CD14-positive monocyte (primary cell): ENCODE data around the gene IL3RA. TPM values are rescaled to one million over a fixed set of nuclear protein-coding genes. Genes with fewer than 3 reads are reported as not detected.
"Not testable (repeated sequence)": the region's sequence is repeated elsewhere in the genome, so short reads cannot be mapped to it uniquely, and the experiment has no call there.

Experiments
- DNase-seq, 3 donors: peaks; one replicate each; pipeline ENCODE4 v3.0.0-alpha.2; 2011 to 2022
- H2AFZ ChIP-seq: 2 replicates; pipeline ENCODE4 v1.6.0; 2012; ENCODE audit warnings: mild to moderate bottlenecking, low read depth, low read length, inconsistent platforms; ENCODE audit not compliant: insufficient read depth, poor library complexity, severe bottlenecking
- H3K27ac ChIP-seq, 2 donors: 1 replicate in 1 of 2; 2 replicates in 1 of 2; pipeline ENCODE4 v1.5.1; 2012 to 2013; ENCODE audit warnings: low read length in 2 of 2, control low read depth in 1 of 2, inconsistent platforms in 1 of 2, low read depth in 1 of 2, mild to moderate bottlenecking in 1 of 2
- H3K27me3 ChIP-seq, 2 donors: one replicate each; pipeline versions ENCODE4 v1.6.0 to v1.6.1; 2011 to 2013; ENCODE audit warnings: low read length in 2 of 2; ENCODE audit not compliant: control insufficient read depth in 2 of 2, insufficient read depth in 2 of 2
- H3K36me3 ChIP-seq, 2 donors: replicated peaks in 1 of 2; 1 replicate in 1 of 2; 2 replicates in 1 of 2; pipeline versions ENCODE4 v1.5.1 to v1.6.1; 2012 to 2013; ENCODE audit warnings: low read length in 2 of 2, control low read depth in 1 of 2, inconsistent platforms in 1 of 2, mild to moderate bottlenecking in 1 of 2; ENCODE audit not compliant: insufficient read depth in 2 of 2, control insufficient read depth in 1 of 2
- H3K4me1 ChIP-seq, 2 donors: 1 replicate in 1 of 2; 2 replicates in 1 of 2; pipeline versions ENCODE4 v1.5.1 to v1.6.1; 2012 to 2013; ENCODE audit warnings: low read length in 2 of 2, control low read depth in 1 of 2, inconsistent platforms in 1 of 2, mild to moderate bottlenecking in 1 of 2, moderate library complexity in 1 of 2; ENCODE audit not compliant: insufficient read depth in 2 of 2, control insufficient read depth in 1 of 2
- H3K4me2 ChIP-seq: replicated peaks from 2 replicates; pipeline ENCODE3; 2012; ENCODE audit warnings: low read length, moderate library complexity, mild to moderate bottlenecking; ENCODE audit not compliant: poor library complexity, severe bottlenecking; ENCODE audit errors: extremely low read depth
- H3K4me3 ChIP-seq, 3 experiments: fragments of 200-600 bp in 1 of 3; sonication (generic) in 1 of 3; replicated peaks in 1 of 3; 1 replicate in 2 of 3; 2 replicates in 1 of 3; pipeline ENCODE4 v1.5.1; 2011 to 2013; ENCODE audit warnings: low read length in 3 of 3, mild to moderate bottlenecking in 3 of 3, control low read depth in 2 of 3, low read depth in 2 of 3, inconsistent platforms in 1 of 3, moderate library complexity in 1 of 3
- H3K79me2 ChIP-seq: 2 replicates; pipeline ENCODE4 v1.6.0; 2012; ENCODE audit warnings: mild to moderate bottlenecking, control low read depth, inconsistent platforms, low read length, moderate library complexity; ENCODE audit not compliant: insufficient read depth
- H3K9ac ChIP-seq: 2 replicates; pipeline ENCODE4 v1.6.0; 2017; ENCODE audit warnings: low read length, mild to moderate bottlenecking; ENCODE audit not compliant: insufficient read depth, poor library complexity, severe bottlenecking
- H3K9me3 ChIP-seq, 2 donors: replicated peaks in 1 of 2; 1 replicate in 1 of 2; 2 replicates in 1 of 2; pipeline versions ENCODE4 v1.5.1 to v1.6.1; 2012 to 2013; ENCODE audit warnings: low read length in 2 of 2, control low read depth in 1 of 2; ENCODE audit not compliant: control insufficient read depth in 1 of 2, insufficient read depth in 1 of 2
- H4K20me1 ChIP-seq: 2 replicates; pipeline ENCODE4 v1.6.0; 2012; ENCODE audit warnings: mild to moderate bottlenecking, low read length, control low read depth, moderate library complexity; ENCODE audit not compliant: insufficient read depth
- H3K27ac Mint-ChIP-seq, 7 donors: one replicate each; pipeline ENCODE4 v1.8.0; 2020; ENCODE audit warnings: mild to moderate bottlenecking in 7 of 7, mixed read lengths in 7 of 7, moderate library complexity in 6 of 7, inconsistent platforms in 2 of 7
- H3K27me3 Mint-ChIP-seq, 3 donors: one replicate each; pipeline ENCODE4 v1.8.0; 2021 to 2022; ENCODE audit warnings: low read depth in 3 of 3, mild to moderate bottlenecking in 3 of 3, mixed read lengths in 3 of 3, moderate library complexity in 3 of 3, inconsistent platforms in 1 of 3
- H3K36me3 Mint-ChIP-seq, 2 donors: one replicate each; pipeline ENCODE4 v1.8.0; 2020; ENCODE audit warnings: mixed read lengths in 2 of 2, inconsistent platforms in 1 of 2, mild to moderate bottlenecking in 1 of 2
- H3K4me1 Mint-ChIP-seq: one replicate; pipeline ENCODE4 v1.8.0; 2020; ENCODE audit warnings: mild to moderate bottlenecking, mixed read lengths
- H3K4me3 Mint-ChIP-seq, 2 donors: one replicate each; pipeline ENCODE4 v1.8.0; 2020; ENCODE audit warnings: mild to moderate bottlenecking in 2 of 2, mixed read lengths in 2 of 2, moderate library complexity in 1 of 2
- H3K9me3 Mint-ChIP-seq, 7 donors: one replicate each; pipeline ENCODE4 v1.8.0; 2020 to 2022; ENCODE audit warnings: mixed read lengths in 7 of 7, mild to moderate bottlenecking in 6 of 7, moderate library complexity in 6 of 7, inconsistent platforms in 2 of 7
- WGBS: methylation state at CpG from one replicate; pipeline ENCODE4 v1.1.5; 2013; ENCODE audit warnings: missing lambda C conversion rate; ENCODE audit not compliant: insufficient coverage; 5-methylcytosine and 5-hydroxymethylcytosine counted together
- intact Hi-C, 2 donors: fragments of 100-400 bp; cut with micrococcal nuclease; formaldehyde crosslinking; loops; one replicate each; pipeline versions ENCODE4 v1.15.0 to v1.15.1; 2023
- polyA plus RNA-seq, 3 donors: library from polyadenylated mRNA; depleted of rRNA in 1 of 3; unstranded in 2 of 3; stranded (reverse) in 1 of 3; fragments of 300-500 nt in 2 of 3; fragments of >200 nt in 1 of 3; fragmentation: Illumina TruSeq in 2 of 3; gene quantifications; 1 replicate in 2 of 3; 2 replicates in 1 of 3; pipeline ENCODE4 v1.2.3, GENCODE V29; 2012 to 2021
- TF ChIP-seq, protein P1 (sequence below): fragments of 200-600 bp; IDR thresholded peaks from one replicate; pipeline ENCODE4 v1.8.0; 2022; ENCODE audit warnings: antibody characterized with exemption, mild to moderate bottlenecking

Gene IL3RA
- polyA plus RNA-seq, 3 donors: 2.9 to 12.0 (median 4.4) TPM

DNA sequence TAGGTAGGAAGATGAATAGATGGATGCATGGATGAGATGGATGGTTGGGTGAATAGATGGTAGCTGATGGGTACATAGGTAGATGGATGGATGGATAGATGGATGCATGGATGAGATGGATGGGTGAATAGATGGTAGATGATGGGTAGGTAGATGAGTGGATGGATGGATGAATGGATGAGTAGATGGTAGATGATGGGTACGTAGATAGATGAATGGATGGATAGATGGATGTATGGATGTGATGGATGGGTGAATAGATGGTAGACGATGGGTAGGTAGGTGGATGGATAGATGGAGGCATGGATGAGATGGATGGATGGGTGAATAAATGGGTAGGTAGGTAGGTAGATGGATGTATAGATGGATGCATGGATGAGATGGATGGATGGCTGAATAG, 69.2 kb downstream of the IL3RA start:
- DNase-seq, H3K4me1 Mint-ChIP-seq, H3K79me2 ChIP-seq, H3K27ac ChIP-seq, intact Hi-C loops, H3K27me3 ChIP-seq, H3K27ac Mint-ChIP-seq, H3K4me2 ChIP-seq, H4K20me1 ChIP-seq, H3K9me3 Mint-ChIP-seq, H3K4me1 ChIP-seq, H2AFZ ChIP-seq, H3K9me3 ChIP-seq, H3K4me3 ChIP-seq, H3K27me3 Mint-ChIP-seq, H3K9ac ChIP-seq, H3K4me3 Mint-ChIP-seq: not testable (repeated sequence)
- 98% methylated on average over 2 of the region's 2 CpGs for WGBS
- H3K36me3 ChIP-seq: peaks cover 55 to 79% of the 10 kb centered on the region in 2 donors
- peaks cover 2 to 10% of the 10 kb centered on the region in 2 donors for H3K36me3 Mint-ChIP-seq

DNA sequence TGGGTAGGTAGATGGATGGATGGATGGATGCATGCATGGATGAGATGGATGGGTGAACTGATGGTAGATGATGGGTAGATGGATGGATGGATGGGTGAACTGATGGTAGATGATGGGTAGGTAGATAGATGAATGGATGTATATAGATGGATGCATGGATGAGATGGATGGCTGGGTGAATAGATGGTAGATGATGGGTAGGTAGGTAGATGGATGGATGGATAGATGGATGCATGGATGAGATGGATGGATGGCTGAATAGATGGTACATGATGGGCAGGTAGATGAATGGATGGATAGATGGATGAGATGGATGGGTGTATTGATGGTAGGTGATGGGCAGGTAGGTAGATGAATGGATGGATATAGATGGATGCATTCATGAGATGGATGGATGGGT, 70.5 kb downstream of the IL3RA start:
- no peak overlapping the region for H3K27ac Mint-ChIP-seq

More for the DNA sequence above, 70.5 kb downstream of the IL3RA start:
- Histone ChIP-seq H3K4me1 (no peaks in the 10 kb centered on the region), H3K79me2 (peaks cover 3% of the 10 kb centered on the region), H3K27ac (no peak overlapping the region), H4K20me1 (peaks cover 4% of the 10 kb centered on the region), H3K4me2 (no peak overlapping the region), H3K9me3 (peaks cover 0 to 5% of the 10 kb centered on the region in 2 donors), H3K4me3 (no peak overlapping the region), H2AFZ (no peak overlapping the region), H3K36me3 (peaks cover 65 to 79% of the 10 kb centered on the region in 2 donors), H3K9ac (no peak overlapping the region), H3K27me3 (no peaks in the 10 kb centered on the region)
- intact Hi-C loops: no loop called here
- Mint-ChIP-seq H3K4me1 (no peaks in the 10 kb centered on the region), H3K36me3 (peaks cover 11 to 19% of the 10 kb centered on the region in 2 donors), H3K27me3 (no peaks in the 10 kb centered on the region), H3K4me3 (no peak overlapping the region), H3K9me3 (peaks cover 0 to 3% (median 0%) of the 10 kb centered on the region in 7 donors)
- no peak for DNase-seq
- TF ChIP-seq, protein P1, sequence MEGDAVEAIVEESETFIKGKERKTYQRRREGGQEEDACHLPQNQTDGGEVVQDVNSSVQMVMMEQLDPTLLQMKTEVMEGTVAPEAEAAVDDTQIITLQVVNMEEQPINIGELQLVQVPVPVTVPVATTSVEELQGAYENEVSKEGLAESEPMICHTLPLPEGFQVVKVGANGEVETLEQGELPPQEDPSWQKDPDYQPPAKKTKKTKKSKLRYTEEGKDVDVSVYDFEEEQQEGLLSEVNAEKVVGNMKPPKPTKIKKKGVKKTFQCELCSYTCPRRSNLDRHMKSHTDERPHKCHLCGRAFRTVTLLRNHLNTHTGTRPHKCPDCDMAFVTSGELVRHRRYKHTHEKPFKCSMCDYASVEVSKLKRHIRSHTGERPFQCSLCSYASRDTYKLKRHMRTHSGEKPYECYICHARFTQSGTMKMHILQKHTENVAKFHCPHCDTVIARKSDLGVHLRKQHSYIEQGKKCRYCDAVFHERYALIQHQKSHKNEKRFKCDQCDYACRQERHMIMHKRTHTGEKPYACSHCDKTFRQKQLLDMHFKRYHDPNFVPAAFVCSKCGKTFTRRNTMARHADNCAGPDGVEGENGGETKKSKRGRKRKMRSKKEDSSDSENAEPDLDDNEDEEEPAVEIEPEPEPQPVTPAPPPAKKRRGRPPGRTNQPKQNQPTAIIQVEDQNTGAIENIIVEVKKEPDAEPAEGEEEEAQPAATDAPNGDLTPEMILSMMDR: no peak
